CD4-positive, alpha-beta T cell (primary cell): ENCODE data around the gene ITPKA. TPM values are rescaled to one million over a fixed set of nuclear protein-coding genes. Genes with fewer than 3 reads are reported as not detected.

Experiments
- ATAC-seq: fragments of 200-7000 bp; cut with Tn5 transposase; one replicate; pipeline ENCODE4 v1.10.0; 2022; ENCODE audit warnings: mild to moderate bottlenecking; ENCODE audit not compliant: poor library complexity
- CTCF ChIA-PET: fragments of 350-600 bp; sonication (Branson Sonifier 250); formaldehyde crosslinking; loops from one replicate; lab custom pipeline; 2021; ENCODE audit warnings: antibody characterized with exemption, inconsistent platforms; lab: Charles Lee
- POLR2A ChIA-PET: fragments of 350-600 bp; sonication (Branson Sonifier 250); formaldehyde crosslinking; loops from one replicate; lab custom pipeline; 2021; ENCODE audit warnings: antibody characterized with exemption, inconsistent platforms; lab: Charles Lee
- DNase-seq, 14 experiments: peaks; one replicate each; pipeline ENCODE4 v3.0.0-alpha.2; 2013 to 2020; ENCODE audit warnings: mixed read lengths in 2 of 14
- H3K27ac ChIP-seq, 2 donors: one replicate each; pipeline versions ENCODE4 v1.5.1 to v1.7.0; 2013; ENCODE audit warnings: low read length in 2 of 2, low read depth in 1 of 2, mild to moderate bottlenecking in 1 of 2
- H3K27me3 ChIP-seq, 2 experiments: 1 replicate in 1 of 2; 2 replicates in 1 of 2; pipeline versions ENCODE4 v1.6.1 to v1.7.0; 2013; ENCODE audit warnings: low read length in 2 of 2, control low read depth in 1 of 2, mild to moderate bottlenecking in 1 of 2, moderate library complexity in 1 of 2; ENCODE audit not compliant: insufficient read depth in 2 of 2, control insufficient read depth in 1 of 2
- H3K36me3 ChIP-seq: one replicate; pipeline ENCODE4 v1.6.1; 2013; ENCODE audit warnings: low read length, control low read depth; ENCODE audit not compliant: insufficient read depth
- H3K4me1 ChIP-seq: one replicate; pipeline ENCODE4 v1.6.1; 2013; ENCODE audit warnings: low read length, control low read depth; ENCODE audit not compliant: insufficient read depth
- H3K4me3 ChIP-seq: one replicate; pipeline ENCODE4 v1.5.1; 2013; ENCODE audit warnings: mild to moderate bottlenecking, low read length, moderate library complexity
- H3K9me3 ChIP-seq, 2 experiments: 1 replicate in 1 of 2; 2 replicates in 1 of 2; pipeline versions ENCODE4 v1.6.1 to v1.7.0; 2013; ENCODE audit warnings: low read length in 2 of 2, mild to moderate bottlenecking in 2 of 2, control low read depth in 1 of 2, moderate library complexity in 1 of 2; ENCODE audit not compliant: control insufficient read depth in 1 of 2, insufficient read depth in 1 of 2
- H3K27ac Mint-ChIP-seq: one replicate; pipeline ENCODE4 v1.8.0; 2020; ENCODE audit warnings: mixed read lengths
- H3K27me3 Mint-ChIP-seq: one replicate; pipeline ENCODE4 v1.8.0; 2021; ENCODE audit warnings: mixed read lengths
- H3K36me3 Mint-ChIP-seq: one replicate; pipeline ENCODE4 v1.8.0; 2021; ENCODE audit warnings: low read depth, mixed read lengths
- H3K4me1 Mint-ChIP-seq: one replicate; pipeline ENCODE4 v1.8.0; 2021; ENCODE audit warnings: low read depth, mixed read lengths
- H3K4me3 Mint-ChIP-seq: one replicate; pipeline ENCODE4 v1.8.0; 2020; ENCODE audit warnings: mild to moderate bottlenecking, mixed read lengths
- H3K9me3 Mint-ChIP-seq: one replicate; pipeline ENCODE4 v1.8.0; 2020; ENCODE audit warnings: mixed read lengths
- CTCF ChIP-seq: fragments of 200-600 bp; IDR thresholded peaks from one replicate; pipeline ENCODE4 v1.8.0; 2022; ENCODE audit warnings: antibody characterized with exemption, mild to moderate bottlenecking
- intact Hi-C, 2 experiments: fragments of 100-400 bp; cut with DNase I in 1 of 2; cut with micrococcal nuclease in 1 of 2; formaldehyde crosslinking; loops; one replicate each; pipeline versions ENCODE4 v1.15.1 to v1.9.0; 2023 to 2025; cut with DNase I, micrococcal nuclease
- total RNA-seq, 174 experiments: library from RNA in 2 of 174; stranded (reverse) in 2 of 174; gene quantifications; one replicate each; pipeline ENCODE4 v1.2.3 and lab custom pipeline; 2021 to 2026

Gene ITPKA
- total RNA-seq, 2 experiments from 2014 or later: not detected

DNA sequence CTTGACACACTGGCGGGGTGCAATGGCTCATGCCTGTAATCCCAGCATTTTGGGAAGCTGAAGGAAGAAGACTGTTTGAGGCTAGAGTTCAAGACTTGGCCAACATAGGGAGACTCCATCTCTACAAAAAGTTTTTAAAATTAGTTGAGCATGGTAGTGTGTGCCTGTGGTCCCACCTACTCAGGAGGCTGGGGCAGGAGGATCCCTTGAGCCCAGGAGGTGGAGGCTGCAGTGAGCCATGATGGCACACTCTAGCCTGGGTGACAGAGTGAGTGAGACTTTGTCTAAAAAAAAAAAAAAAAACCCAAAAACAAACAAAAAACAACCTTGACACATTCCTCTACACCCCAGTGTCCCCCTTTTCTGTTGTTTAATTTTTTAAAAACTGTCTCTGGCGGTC, 4.0 kb upstream of the ITPKA start:
- Mint-ChIP-seq H3K4me1 (peaks cover 7% of the 10 kb centered on the region), H3K9me3 (no peaks in the 10 kb centered on the region), H3K4me3 (no peak overlapping the region), H3K27me3 (peaks cover 25% of the 10 kb centered on the region), H3K36me3 (no peaks in the 10 kb centered on the region), H3K27ac (no peak overlapping the region)
- ChIA-PET CTCF (interaction anchor here (1.2 kb wide), 1 partner anchor 24 kb away, joined by 5 read pairs; no protein-coding TSS in a partner anchor), POLR2A (no interaction called here)
- DNase-seq (no peak), ATAC-seq (no peak)
- intact Hi-C loops: no loop called here
- peaks cover 0 to 3% of the 10 kb centered on the region in 2 experiments for H3K9me3 ChIP-seq
- H3K4me1 ChIP-seq: peaks cover 24% of the 10 kb centered on the region
- no peak for TF ChIP-seq CTCF
- H3K27me3 ChIP-seq: peaks cover 5 to 12% of the 10 kb centered on the region in 2 experiments
- H3K27ac ChIP-seq: no peak overlapping the region
- H3K4me3 ChIP-seq: no peak overlapping the region
- no peaks in the 10 kb centered on the region for H3K36me3 ChIP-seq

- intact Hi-C loops: no loop called here
- DNase-seq: peak in 2 of 14 experiments; percentile 45 to 50
- POLR2A ChIA-PET: no interaction called here
- no peak overlapping the region for H3K4me3 Mint-ChIP-seq
- Histone ChIP-seq H3K27ac (no peak overlapping the region), H3K9me3 (peaks cover 0 to 7% of the 10 kb centered on the region in 2 experiments), H3K36me3 (no peaks in the 10 kb centered on the region), H3K27me3 (peaks cover 10 to 19% of the 10 kb centered on the region in 2 experiments), H3K4me3 (no peak overlapping the region), H3K4me1 (peaks cover 31% of the 10 kb centered on the region)
- H3K9me3 Mint-ChIP-seq: no peaks in the 10 kb centered on the region
- CTCF ChIA-PET: interaction anchor here (1.2 kb wide), 1 partner anchor 25 kb away, joined by 5 read pairs; no protein-coding TSS in a partner anchor
- TF ChIP-seq CTCF: no peak
- no peak overlapping the region for H3K27ac Mint-ChIP-seq
- peaks cover 7% of the 10 kb centered on the region for H3K4me1 Mint-ChIP-seq
- peaks cover 30% of the 10 kb centered on the region for H3K27me3 Mint-ChIP-seq
- no peaks in the 10 kb centered on the region for H3K36me3 Mint-ChIP-seq
- ATAC-seq: no peak
These were observed 3.3 kb upstream of the ITPKA start for GRCh38 chr15:41490355-41490754.

DNA sequence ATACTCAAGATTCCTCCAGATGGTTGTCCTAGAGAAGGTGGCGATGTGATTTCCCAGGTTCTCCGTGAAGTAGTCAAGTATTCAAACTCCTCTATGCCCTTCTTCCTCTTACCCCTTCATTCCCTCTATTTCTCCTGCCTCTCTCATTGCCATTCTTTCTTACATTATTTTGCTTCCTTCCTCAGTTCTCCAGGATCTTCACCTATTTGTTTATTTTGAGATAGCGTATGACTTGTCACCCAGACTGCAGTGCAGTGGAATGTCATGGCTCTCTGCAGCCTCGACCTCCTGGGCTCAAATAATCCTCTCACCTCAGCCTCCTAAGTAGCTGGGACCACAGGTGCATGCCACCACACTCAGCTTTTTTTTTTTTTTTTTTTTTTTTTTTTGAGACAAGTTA, 1.8 kb upstream of the ITPKA start:
- Mint-ChIP-seq H3K9me3 (no peaks in the 10 kb centered on the region), H3K36me3 (no peaks in the 10 kb centered on the region), H3K27me3 (peaks cover 40% of the 10 kb centered on the region), H3K27ac (no peak overlapping the region), H3K4me3 (peak overlapping the region; percentile 57), H3K4me1 (peaks cover 7% of the 10 kb centered on the region)
- intact Hi-C loops: no loop called here
- POLR2A ChIA-PET: no interaction called here
- H3K36me3 ChIP-seq: no peaks in the 10 kb centered on the region
- CTCF ChIA-PET: no interaction called here
- no peak overlapping the region for H3K4me3 ChIP-seq
- H3K27me3 ChIP-seq: peaks cover 25 to 34% of the 10 kb centered on the region in 2 experiments
- ATAC-seq (no peak), DNase-seq (no peak)
- peaks cover 0 to 19% of the 10 kb centered on the region in 2 experiments for H3K9me3 ChIP-seq
- no peak for TF ChIP-seq CTCF
- peaks cover 41% of the 10 kb centered on the region for H3K4me1 ChIP-seq
- no peak overlapping the region for H3K27ac ChIP-seq
